Omental fat pad (tissue), 4 donors: Measurements from ENCODE around the gene DPYSL5. TPM values are rescaled to one million over a fixed set of nuclear protein-coding genes. Genes with fewer than 3 reads are reported as not detected.

Experiments
- ATAC-seq: fragments of 150-250 bp; one replicate; pipeline ENCODE4 v1.9.1; 2016; ENCODE audit warnings: mild to moderate bottlenecking, moderate library complexity; ENCODE audit not compliant: low FRiP score
- DNase-seq: peaks from one replicate; pipeline ENCODE4 v3.0.0-alpha.2; 2019; ENCODE audit warnings: low spot score
- CTCF ChIP-seq, 3 donors: fragments of 450-650 bp; IDR thresholded peaks; one replicate each; pipeline ENCODE4 v1.5.1; 2016 to 2017; ENCODE audit warnings: antibody characterized with exemption in 3 of 3, mild to moderate bottlenecking in 3 of 3, moderate library complexity in 2 of 3
- total RNA-seq, 4 donors: library from RNA; depleted of rRNA; stranded (reverse); fragments of >200 nt; gene quantifications; one replicate each; pipeline ENCODE4 v1.1.0, GENCODE V29; 2016

The DPYSL5 gene
- total RNA-seq, 4 donors from 2014 or later, result not detected

- DNase-seq (no peak), ATAC-seq (no peak)
- no peak for TF ChIP-seq CTCF (IDR thresholded peaks at IDR 0.05)
Measured at GRCh38 chr2:26910176-26910575, 62.2 kb downstream of the DPYSL5 start.

- DNase-seq (no peak), ATAC-seq (no peak)
- TF ChIP-seq CTCF (IDR thresholded peaks at IDR 0.05), result no peak
Measured at GRCh38 chr2:26911911-26912861, 64.3 kb downstream of the DPYSL5 start.

GRCh38 chr2:26913606-26913998 lies 65.7 kb downstream of the DPYSL5 start:
- ATAC-seq, result no peak
- TF ChIP-seq CTCF (IDR thresholded peaks at IDR 0.05), result no peak
- DNase-seq, result no peak

- DNase-seq (no peak), ATAC-seq (no peak)
- no peak for TF ChIP-seq CTCF (IDR thresholded peaks at IDR 0.05)
Measured at GRCh38 chr2:26913999-26914658, 66.2 kb downstream of the DPYSL5 start.

- DNase-seq (no peak), ATAC-seq (no peak)
- TF ChIP-seq CTCF (IDR thresholded peaks at IDR 0.05), result no peak
Measured at GRCh38 chr2:26914659-26915310, 66.9 kb downstream of the DPYSL5 start.

GRCh38 chr2:26915316-26915715 lies 67.4 kb downstream of the DPYSL5 start:
- no peak for DNase-seq
- ATAC-seq, result no peak
- no peak for TF ChIP-seq CTCF (IDR thresholded peaks at IDR 0.05)
